ENCODE results near the gene SLC38A6. TPM values are rescaled to one million over a fixed set of nuclear protein-coding genes. Genes with fewer than 3 reads are reported as not detected.

SLC38A6 gene
- total and polyA plus RNA-seq, 9 of the 15 experiments (the other 6 are each of a cell fraction or from before 2014, with no cell fraction given): 9.8 to 40.3 (median 17.6) TPM

DNA sequence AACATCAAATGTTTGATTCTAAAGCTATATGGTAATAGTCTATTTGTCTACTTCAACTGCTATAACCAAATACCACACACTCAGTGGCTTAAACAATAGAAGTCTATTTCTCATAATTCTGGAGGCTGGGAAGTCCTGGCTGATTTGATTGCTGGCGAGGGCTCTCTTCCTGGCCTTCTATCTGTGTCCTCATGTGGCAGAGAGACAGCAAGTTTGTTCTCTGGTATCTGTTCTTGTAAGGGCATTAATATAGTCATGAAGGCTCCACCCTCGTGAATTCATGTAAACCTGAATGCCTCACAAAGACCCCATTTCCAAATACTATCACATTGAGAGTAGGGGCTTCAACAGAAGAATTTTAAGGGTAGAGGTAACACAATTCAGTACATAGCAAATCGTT lies 34.3 kb upstream of the SLC38A6 start (continued):
- TF ChIP-seq, protein P1, sequence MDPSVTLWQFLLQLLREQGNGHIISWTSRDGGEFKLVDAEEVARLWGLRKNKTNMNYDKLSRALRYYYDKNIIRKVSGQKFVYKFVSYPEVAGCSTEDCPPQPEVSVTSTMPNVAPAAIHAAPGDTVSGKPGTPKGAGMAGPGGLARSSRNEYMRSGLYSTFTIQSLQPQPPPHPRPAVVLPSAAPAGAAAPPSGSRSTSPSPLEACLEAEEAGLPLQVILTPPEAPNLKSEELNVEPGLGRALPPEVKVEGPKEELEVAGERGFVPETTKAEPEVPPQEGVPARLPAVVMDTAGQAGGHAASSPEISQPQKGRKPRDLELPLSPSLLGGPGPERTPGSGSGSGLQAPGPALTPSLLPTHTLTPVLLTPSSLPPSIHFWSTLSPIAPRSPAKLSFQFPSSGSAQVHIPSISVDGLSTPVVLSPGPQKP (CRISPR knock-in tag; IDR thresholded peaks at IDR 0.05): no peak
- TF ChIP-seq RBBP5 (IDR thresholded peaks at IDR 0.05; ENCODE audit: borderline replicate concordance, insufficient read depth, low read length, poor library complexity, severe bottlenecking) (no peak), PHF21A (IDR thresholded peaks at IDR 0.05; ENCODE audit: borderline replicate concordance, low read depth) (no peak), CREBBP (IDR thresholded peaks at IDR 0.05; ENCODE audit: low read depth, low read length) (no peak), MED1 (CRISPR knock-in tag; IDR thresholded peaks at IDR 0.05; ENCODE audit: borderline replicate concordance) (no peak), CREM (IDR thresholded peaks at IDR 0.05; ENCODE audit: low read depth) (no peak), POLR2AphosphoS5 (IDR thresholded peaks at IDR 0.05; ENCODE audit: control insufficient read depth, insufficient read depth, low read depth, low read length) (no peak), ZNF717 (CRISPR knock-in tag; IDR thresholded peaks at IDR 0.05) (no peak)
- TF ChIP-seq, protein P2, sequence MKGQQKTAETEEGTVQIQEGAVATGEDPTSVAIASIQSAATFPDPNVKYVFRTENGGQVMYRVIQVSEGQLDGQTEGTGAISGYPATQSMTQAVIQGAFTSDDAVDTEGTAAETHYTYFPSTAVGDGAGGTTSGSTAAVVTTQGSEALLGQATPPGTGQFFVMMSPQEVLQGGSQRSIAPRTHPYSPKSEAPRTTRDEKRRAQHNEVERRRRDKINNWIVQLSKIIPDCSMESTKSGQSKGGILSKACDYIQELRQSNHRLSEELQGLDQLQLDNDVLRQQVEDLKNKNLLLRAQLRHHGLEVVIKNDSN (CRISPR knock-in tag; IDR thresholded peaks at IDR 0.05): no peak

Data from K562 (cell line).